ENCODE data around the gene PRSS27.

PRSS27 gene

GRCh38 chr16:2689968-2690801 is 29.8 kb downstream of the PRSS27 start:
- no peak for TF ChIP-seq CTCF (IDR thresholded peaks at IDR 0.05)

- no peak for TF ChIP-seq CTCF (IDR thresholded peaks at IDR 0.05)
These were observed 32.3 kb downstream of the PRSS27 start for GRCh38 chr16:2687531-2688308.

DNA sequence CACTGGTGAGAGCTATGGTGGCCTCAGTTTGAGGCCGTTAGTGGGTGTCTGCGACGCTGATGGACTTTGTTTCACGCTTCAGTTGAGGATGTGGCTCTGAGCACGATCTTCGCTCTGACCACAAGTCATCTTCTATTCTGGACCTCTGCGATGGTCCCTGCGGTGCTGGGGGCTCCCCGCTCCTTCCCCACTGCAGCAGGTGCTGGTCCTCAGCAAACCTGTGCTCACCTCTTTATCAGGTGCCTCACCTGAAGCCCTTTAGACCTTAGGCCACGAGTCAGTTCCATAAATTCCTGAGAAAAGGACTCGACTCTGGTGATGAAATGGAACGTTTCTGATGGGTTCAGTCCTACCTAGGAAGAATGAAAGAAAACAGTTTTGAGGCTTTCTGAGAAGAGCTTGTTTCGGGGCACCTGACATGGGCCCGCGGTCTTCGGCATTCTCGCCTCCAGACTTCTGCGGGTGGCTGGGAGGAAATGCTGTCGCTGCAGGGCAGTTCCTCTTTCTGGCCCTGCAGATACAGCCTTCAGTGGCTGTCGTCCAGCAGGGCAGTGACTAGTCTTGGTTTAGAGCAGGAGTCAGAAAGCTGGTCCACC is 33.0 kb downstream of the PRSS27 start:
- TF ChIP-seq CTCF (IDR thresholded peaks at IDR 0.05), result no peak

- TF ChIP-seq CTCF (IDR thresholded peaks at IDR 0.05), result no peak
These were observed 37.6 kb downstream of the PRSS27 start, which contains the start of gene KCTD5 for GRCh38 chr16:2682209-2683021. KCTD5 (plus strand) TSS chr16:2682523; CDS start chr16:2682549, 26 bp downstream.

- no peak for TF ChIP-seq CTCF (IDR thresholded peaks at IDR 0.05)
These were observed 44.3 kb downstream of the PRSS27 start for GRCh38 chr16:2675714-2676113.

DNA sequence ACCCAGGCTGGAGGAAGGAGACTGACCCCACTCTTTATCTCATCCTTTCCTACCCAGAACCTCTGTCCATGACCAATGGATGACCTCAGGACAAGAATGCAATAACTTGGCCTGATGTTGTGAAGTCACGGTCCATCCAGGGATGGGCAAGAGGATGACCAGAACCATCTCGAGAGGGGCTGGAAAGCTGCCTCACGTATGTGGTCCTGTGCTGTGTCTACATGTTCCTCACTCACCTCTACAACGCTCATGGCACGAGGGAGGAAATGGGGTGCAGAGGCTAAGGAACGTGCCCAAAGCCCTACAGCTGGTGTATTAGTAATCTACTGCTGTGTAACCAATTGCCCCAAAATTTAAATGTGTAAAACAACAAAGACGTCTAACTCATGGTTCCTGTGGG is 45.0 kb downstream of the PRSS27 start:
- TF ChIP-seq CTCF (IDR thresholded peaks at IDR 0.05), result no peak

Data from LNCAP (cell line).